Measurements from ENCODE around the gene PARP6.
"Not testable (repeated sequence)": the region's sequence is repeated elsewhere in the genome, so short reads cannot be mapped to it uniquely, and the experiment has no call there.

Gene PARP6

GRCh38 chr15:72280751-72281150 is 8.4 kb upstream of the PARP6 start:
- no peak for DNase-seq

GRCh38 chr15:72278737-72279136 is 6.4 kb upstream of the PARP6 start:
- no peak for DNase-seq

- DNase-seq = no peak
Measured at GRCh38 chr15:72276326-72276700, 4.0 kb upstream of the PARP6 start.

- DNase-seq = not testable (repeated sequence)
Measured at GRCh38 chr15:72275635-72276325, 3.4 kb upstream of the PARP6 start.

GRCh38 chr15:72272997-72273352 is 621 bp upstream of the PARP6 start:
- no peak for DNase-seq

- no peak for DNase-seq
Measured at GRCh38 chr15:72271895-72272212, 500 bp downstream of the PARP6 start.

- DNase-seq = no peak
Measured at GRCh38 chr15:72271221-72271620, 1.1 kb downstream of the PARP6 start.

GRCh38 chr15:72269739-72270138 is 2.6 kb downstream of the PARP6 start:
- DNase-seq = no peak

GRCh38 chr15:72265031-72265430 is 7.3 kb downstream of the PARP6 start:
- DNase-seq = no peak

- no peak for DNase-seq
Measured at GRCh38 chr15:72252663-72253299, 19.6 kb downstream of the PARP6 start.

GRCh38 chr15:72249142-72249810 is 23.1 kb downstream of the PARP6 start:
- DNase-seq = no peak

- no peak for DNase-seq
Measured at GRCh38 chr15:72248514-72248913, 23.8 kb downstream of the PARP6 start.

GRCh38 chr15:72242775-72243370 is 29.5 kb downstream of the PARP6 start:
- DNase-seq = no peak

GRCh38 chr15:72239652-72240051 is 32.7 kb downstream of the PARP6 start:
- no peak for DNase-seq

- DNase-seq = no peak
Measured at GRCh38 chr15:72238586-72238985, 33.8 kb downstream of the PARP6 start.

GRCh38 chr15:72237853-72238224 is 34.5 kb downstream of the PARP6 start:
- DNase-seq = no peak

- peak; percentile 98 for DNase-seq
Measured at GRCh38 chr15:72237029-72237852, 35.1 kb downstream of the PARP6 start.

GRCh38 chr15:72236381-72237003 is 35.9 kb downstream of the PARP6 start:
- DNase-seq = no peak

GRCh38 chr15:72235298-72235697 is 37.1 kb downstream of the PARP6 start:
- DNase-seq = no peak

GRCh38 chr15:72233769-72234168 is 38.6 kb downstream of the PARP6 start:
- no peak for DNase-seq

- DNase-seq = peak; percentile 85
Measured at GRCh38 chr15:72231833-72232478, 40.4 kb downstream of the PARP6 start.
